Right lung (tissue), 5 donors: ENCODE measurements around the gene TBC1D9. TPM values are rescaled to one million over a fixed set of nuclear protein-coding genes. Genes with fewer than 3 reads are reported as not detected.

ENCODE experiments used
- polyA plus RNA-seq, 5 donors: library from polyadenylated mRNA; unstranded; fragments of 120-200 nt; gene quantifications; one replicate each; pipeline versions ENCODE4 v1.2.1 to v1.2.3, GENCODE V29; 2013; ENCODE audit warnings: inconsistent platforms in 1 of 5, low replicate concordance in 1 of 5; ENCODE audit not compliant: insufficient read length in 5 of 5, insufficient read depth in 1 of 5

Gene TBC1D9
- polyA plus RNA-seq, 5 donors: 22.4 to 33.8 (median 33.2) TPM

Other genes starting within 250 kb of the TBC1D9 start
- 10 to 100 TPM; 29.1 to 57.4 (median 48.0) TPM for gene ELMOD2, start 232.2 kb downstream of the TBC1D9 start, polyA plus RNA-seq
- under 1 TPM; 0.25 to 0.75 (median 0.54) TPM for gene UCP1, start 187.4 kb downstream of the TBC1D9 start, polyA plus RNA-seq